Measurements from ENCODE around the gene TSFM.
A peak's percentile ranks its signal among the peaks of the same experiment; 100 is the strongest.

Gene TSFM

DNA sequence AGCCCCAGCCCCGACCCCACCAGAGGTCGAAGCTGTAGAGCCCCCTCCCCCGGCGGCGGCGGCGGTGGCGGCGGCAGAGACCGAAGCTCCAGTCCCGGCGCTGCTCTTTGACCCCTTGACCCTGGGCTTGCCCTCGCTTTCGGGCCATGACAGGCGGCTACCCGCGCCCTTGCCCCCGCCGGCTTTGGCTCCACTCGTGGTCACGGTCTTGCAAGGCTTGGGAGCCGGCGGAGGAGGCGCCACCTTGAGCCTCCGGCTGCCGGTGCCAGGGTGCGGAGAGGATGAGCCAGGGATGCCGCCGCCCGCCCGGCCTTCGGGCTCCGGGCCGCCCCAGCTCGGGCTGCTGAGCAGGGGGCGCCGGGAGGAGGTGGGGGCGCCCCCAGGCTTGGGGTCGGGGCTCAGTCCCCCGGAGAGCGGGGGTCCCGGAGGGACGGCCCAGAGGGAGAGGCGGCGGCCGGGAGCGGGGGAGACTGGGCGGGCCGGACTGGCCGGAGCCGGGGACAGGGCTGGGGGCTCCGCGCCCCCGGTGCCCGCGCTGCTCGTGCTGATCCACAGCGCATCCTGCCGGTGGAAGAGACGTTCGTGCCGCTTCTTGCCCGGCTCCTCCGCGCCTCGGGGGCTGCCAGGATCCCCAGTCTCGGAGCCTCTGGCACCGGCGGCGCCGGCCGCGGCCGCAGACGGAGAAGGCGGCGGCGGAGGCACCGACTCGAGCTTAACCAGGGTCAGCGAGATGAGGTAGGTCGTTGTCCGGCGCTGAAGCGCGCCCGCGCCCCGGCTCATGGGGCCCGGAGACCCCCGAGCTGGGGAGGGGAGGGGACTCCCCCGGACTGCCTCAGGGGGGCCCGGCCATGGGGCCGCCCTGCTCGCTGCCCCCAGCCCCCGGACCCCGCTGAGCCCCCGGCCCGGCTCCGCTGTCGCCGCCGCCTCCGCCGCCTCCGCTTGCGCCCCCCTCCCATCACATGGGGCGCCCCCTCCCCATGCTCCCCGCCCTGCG, 44.8 kb upstream of the TSFM start:
- DNase-seq (ENCODE audit: low read depth), result no peak
- no peak overlapping the region for H3K4me3 ChIP-seq (ENCODE audit: low read depth, low read length)
- TF ChIP-seq, protein P1, sequence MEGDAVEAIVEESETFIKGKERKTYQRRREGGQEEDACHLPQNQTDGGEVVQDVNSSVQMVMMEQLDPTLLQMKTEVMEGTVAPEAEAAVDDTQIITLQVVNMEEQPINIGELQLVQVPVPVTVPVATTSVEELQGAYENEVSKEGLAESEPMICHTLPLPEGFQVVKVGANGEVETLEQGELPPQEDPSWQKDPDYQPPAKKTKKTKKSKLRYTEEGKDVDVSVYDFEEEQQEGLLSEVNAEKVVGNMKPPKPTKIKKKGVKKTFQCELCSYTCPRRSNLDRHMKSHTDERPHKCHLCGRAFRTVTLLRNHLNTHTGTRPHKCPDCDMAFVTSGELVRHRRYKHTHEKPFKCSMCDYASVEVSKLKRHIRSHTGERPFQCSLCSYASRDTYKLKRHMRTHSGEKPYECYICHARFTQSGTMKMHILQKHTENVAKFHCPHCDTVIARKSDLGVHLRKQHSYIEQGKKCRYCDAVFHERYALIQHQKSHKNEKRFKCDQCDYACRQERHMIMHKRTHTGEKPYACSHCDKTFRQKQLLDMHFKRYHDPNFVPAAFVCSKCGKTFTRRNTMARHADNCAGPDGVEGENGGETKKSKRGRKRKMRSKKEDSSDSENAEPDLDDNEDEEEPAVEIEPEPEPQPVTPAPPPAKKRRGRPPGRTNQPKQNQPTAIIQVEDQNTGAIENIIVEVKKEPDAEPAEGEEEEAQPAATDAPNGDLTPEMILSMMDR (IDR thresholded peaks at IDR 0.05; ENCODE audit: insufficient read depth, low read depth, low read length, missing control alignments), result no peak

DNA sequence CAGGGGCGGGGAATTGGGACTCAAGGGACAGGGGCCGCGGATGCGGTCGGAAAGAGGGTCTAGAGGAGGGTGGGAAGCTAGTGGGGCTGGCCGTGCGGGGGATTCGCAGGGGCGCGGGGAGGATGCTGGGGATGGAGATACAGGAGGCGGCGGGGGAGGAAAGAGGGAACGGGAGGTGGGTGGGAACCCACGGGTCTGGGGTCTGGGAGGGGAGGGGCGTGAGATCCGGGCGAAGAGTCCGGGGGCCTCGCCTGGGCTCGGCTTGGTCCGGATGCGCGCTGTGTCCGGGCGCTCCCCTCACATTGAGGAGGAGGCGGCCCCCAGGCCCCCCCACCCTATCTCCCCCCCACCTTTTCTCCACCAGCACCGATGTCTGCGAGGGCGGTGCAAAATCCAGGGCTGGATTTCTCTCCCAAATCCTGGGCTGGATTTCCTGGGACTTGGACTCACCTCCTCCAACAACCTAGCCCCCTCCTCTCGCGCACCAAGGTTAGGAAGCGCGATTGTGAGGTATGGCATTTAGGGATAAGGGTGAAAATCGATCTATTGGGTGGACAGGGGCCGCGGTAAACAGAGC, 43.8 kb upstream of the TSFM start, which contains the start of gene AGAP2:
TSS of gene AGAP2 (minus strand) at position 82 of the 577 bp plus-strand sequence. CDS start 496 bp downstream, outside the sequence.
- H3K4me3 ChIP-seq (ENCODE audit: low read depth, low read length), result no peak within 1 kb of the TSS
- DNase-seq (ENCODE audit: low read depth), result no peak
- TF ChIP-seq, protein P1 (IDR thresholded peaks at IDR 0.05; ENCODE audit: insufficient read depth, low read depth, low read length, missing control alignments), result no peak

DNA sequence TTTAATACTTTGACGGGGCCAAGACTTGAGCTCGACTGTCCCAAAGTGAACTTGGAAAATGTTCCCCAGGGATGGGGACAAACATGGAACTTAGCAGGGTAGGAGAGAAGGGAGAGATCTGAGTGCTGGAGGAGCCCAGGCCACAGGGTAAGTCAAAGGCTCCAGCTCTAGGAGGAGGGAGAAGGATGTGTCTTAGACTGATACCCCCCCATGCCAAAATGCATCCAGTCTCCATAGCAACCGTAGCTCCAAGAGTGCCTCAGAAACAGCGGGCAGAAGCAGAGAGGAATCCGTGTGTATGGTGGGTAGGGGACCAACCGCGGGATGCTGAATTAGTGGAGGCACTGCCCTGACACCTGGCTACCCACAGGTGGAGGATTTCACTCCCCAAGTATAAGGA, 43.2 kb upstream of the TSFM start:
- no peak overlapping the region for H3K4me3 ChIP-seq (ENCODE audit: low read depth, low read length)
- TF ChIP-seq, protein P1 (IDR thresholded peaks at IDR 0.05; ENCODE audit: insufficient read depth, low read depth, low read length, missing control alignments), result no peak
- DNase-seq (ENCODE audit: low read depth), result no peak

- no peak for DNase-seq (ENCODE audit: low read depth)
- TF ChIP-seq, protein P1 (IDR thresholded peaks at IDR 0.05; ENCODE audit: insufficient read depth, low read depth, low read length, missing control alignments), result no peak
- no peak overlapping the region; the same call in 1 of the 2 replicates for H3K4me3 ChIP-seq (ENCODE audit: low read depth, low read length)
These were observed 42.6 kb upstream of the TSFM start for GRCh38 chr12:57739914-57740538.

DNA sequence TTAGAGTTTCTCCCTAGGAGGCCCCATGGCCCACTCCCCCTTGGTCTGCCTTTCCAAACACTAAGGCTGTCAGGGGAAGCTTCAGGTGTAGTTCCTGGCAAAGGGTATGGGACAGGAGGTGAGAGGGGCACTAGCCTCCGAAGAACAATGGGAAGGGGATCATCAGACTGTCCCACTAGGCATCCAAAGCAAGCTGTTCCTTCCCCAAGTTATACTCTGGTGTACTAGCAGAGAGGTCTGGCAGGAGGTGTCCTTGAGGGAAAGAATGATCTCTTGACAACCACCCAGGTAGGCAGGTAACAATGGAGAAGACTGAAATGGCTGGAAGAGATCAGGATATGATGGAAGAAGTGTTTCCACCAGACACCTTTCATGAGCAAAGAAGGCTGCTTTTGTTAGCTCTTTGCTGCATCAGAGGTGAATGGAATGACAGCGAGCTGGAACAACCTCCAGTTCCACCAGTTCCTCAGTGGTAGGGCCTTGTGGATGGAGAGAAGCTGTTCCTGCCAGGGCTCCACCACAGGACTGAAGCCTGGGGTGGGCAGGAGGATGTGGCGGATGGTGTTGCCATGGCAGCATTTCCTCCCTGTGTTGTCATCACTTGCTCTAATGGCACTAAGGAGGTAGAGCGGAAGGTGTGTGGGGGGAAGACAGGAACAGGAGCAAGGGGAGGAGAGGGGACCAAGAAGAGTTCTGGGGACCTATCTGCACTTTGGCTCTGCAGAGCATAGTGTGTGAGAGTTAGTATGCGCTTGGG, 41.8 kb upstream of the TSFM start:
- peak overlapping the region; percentile 84 for H3K4me3 ChIP-seq (ENCODE audit: low read depth, low read length)
- peak; percentile 85 for DNase-seq (ENCODE audit: low read depth)
- TF ChIP-seq, protein P1 (IDR thresholded peaks at IDR 0.05; ENCODE audit: insufficient read depth, low read depth, low read length, missing control alignments), result no peak

DNA sequence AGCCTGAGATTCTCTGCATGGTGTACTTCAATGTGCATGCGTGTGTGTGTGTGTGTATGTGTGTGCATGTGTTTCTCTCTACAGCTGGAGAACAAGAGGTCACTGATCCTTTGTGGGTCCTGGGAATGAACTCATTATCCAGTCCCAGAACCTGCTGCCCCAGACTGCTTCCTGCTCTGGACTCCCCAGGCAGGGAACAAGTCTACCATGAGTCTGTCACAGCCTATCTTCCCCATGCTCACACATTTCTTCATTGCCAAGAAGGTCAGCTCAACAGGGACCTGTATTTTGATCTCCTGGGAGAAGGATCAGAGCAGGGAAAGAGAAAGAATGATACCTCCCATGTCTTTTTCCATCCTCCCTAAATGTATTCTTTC, 41.2 kb upstream of the TSFM start:
- H3K4me3 ChIP-seq (ENCODE audit: low read depth, low read length), result peak overlapping the region; percentile 84
- TF ChIP-seq, protein P1 (IDR thresholded peaks at IDR 0.05; ENCODE audit: insufficient read depth, low read depth, low read length, missing control alignments), result no peak
- no peak for DNase-seq (ENCODE audit: low read depth)
